Ecto neural progenitor cell (in vitro differentiated cells): Measurements from ENCODE around the gene GRHL1.
"Not testable (repeated sequence)": the region's sequence is repeated elsewhere in the genome, so short reads cannot be mapped to it uniquely, and the experiment has no call there.

Experiments
- DNase-seq: peaks from one replicate; pipeline ENCODE4 v3.0.0-alpha.2; 2018; ENCODE audit warnings: low spot score

Gene GRHL1

GRCh38 chr2:10009811-10010781, 58.6 kb downstream of the GRHL1 start:
- no peak for DNase-seq

GRCh38 chr2:10010861-10011605, 59.5 kb downstream of the GRHL1 start:
- not testable (repeated sequence) for DNase-seq

GRCh38 chr2:10011606-10012325, 60.3 kb downstream of the GRHL1 start:
- DNase-seq = not testable (repeated sequence)

- DNase-seq = not testable (repeated sequence)
Observed at GRCh38 chr2:10012366-10012962, 61.0 kb downstream of the GRHL1 start.

GRCh38 chr2:10012963-10013461, 61.5 kb downstream of the GRHL1 start:
- no peak for DNase-seq

GRCh38 chr2:10013651-10014417, 62.3 kb downstream of the GRHL1 start:
- DNase-seq = not testable (repeated sequence)

- DNase-seq = no peak
Observed at GRCh38 chr2:10014418-10015190, 63.1 kb downstream of the GRHL1 start.

- DNase-seq = not testable (repeated sequence)
Observed at GRCh38 chr2:10015376-10015989, 64.0 kb downstream of the GRHL1 start.

- no peak for DNase-seq
Observed at GRCh38 chr2:10016001-10016801, 64.7 kb downstream of the GRHL1 start.

- no peak for DNase-seq
Observed at GRCh38 chr2:10016802-10017258, 65.3 kb downstream of the GRHL1 start.

GRCh38 chr2:10017313-10017941, 65.9 kb downstream of the GRHL1 start:
- DNase-seq = no peak

- DNase-seq = no peak
Observed at GRCh38 chr2:10019174-10019573, 67.7 kb downstream of the GRHL1 start.

GRCh38 chr2:10019602-10020400, 68.3 kb downstream of the GRHL1 start:
- DNase-seq = no peak

- no peak for DNase-seq
Observed at GRCh38 chr2:10022041-10022421, 70.5 kb downstream of the GRHL1 start.

- no peak for DNase-seq
Observed at GRCh38 chr2:10022445-10022844, 71.0 kb downstream of the GRHL1 start.

- DNase-seq = no peak
Observed at GRCh38 chr2:10022966-10023662, 71.6 kb downstream of the GRHL1 start.
